Measurements from ENCODE around the gene BTN2A1. TPM values are rescaled to one million over a fixed set of nuclear protein-coding genes. Genes with fewer than 3 reads are reported as not detected.

The BTN2A1 gene
- total RNA-seq, 1 donor from 2014 or later: 45.1 TPM

DNA sequence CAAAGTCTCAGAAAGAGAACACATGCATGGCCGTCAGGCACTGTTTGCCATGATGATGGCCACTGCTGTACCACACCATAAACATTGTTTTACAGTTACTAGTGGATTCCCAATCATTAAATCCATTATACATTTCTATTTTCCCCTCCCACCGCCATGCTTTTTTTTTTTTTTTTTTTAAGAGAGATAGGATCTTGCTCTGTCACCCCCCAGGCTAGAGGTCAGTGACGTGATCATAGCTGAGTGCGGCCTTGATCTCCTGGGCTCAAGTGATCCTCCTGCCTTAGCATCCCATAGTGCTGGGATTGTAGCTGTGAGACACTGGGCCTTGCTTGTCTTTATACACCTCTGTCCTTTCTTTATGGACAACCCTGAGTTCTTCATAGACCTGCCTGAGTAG, 21.7 kb upstream of the BTN2A1 start:
- Mint-ChIP-seq H3K9me3 (peaks cover 9% of the 10 kb centered on the region), H3K27me3 (no peaks in the 10 kb centered on the region), H3K4me3 (no peak overlapping the region), H3K27ac (no peak overlapping the region), H3K36me3 (ENCODE audit: low read depth) (peaks cover 21% of the 10 kb centered on the region), H3K4me1 (peaks cover 16% of the 10 kb centered on the region)
- ChIA-PET CTCF (no interaction called here), POLR2A (interaction anchor here (0.7 to 1.3 kb wide), 2 partner anchors 102 to 248 kb away, joined by 3 to 4 read pairs; partner anchors contain the start of gene HMGN4)
- no peak for ATAC-seq (ENCODE audit: low read depth)
- DNase-seq: no peak
- TF ChIP-seq CTCF (IDR thresholded peaks at IDR 0.05): no peak
- intact Hi-C loops (cut with micrococcal nuclease): no loop called here

DNA sequence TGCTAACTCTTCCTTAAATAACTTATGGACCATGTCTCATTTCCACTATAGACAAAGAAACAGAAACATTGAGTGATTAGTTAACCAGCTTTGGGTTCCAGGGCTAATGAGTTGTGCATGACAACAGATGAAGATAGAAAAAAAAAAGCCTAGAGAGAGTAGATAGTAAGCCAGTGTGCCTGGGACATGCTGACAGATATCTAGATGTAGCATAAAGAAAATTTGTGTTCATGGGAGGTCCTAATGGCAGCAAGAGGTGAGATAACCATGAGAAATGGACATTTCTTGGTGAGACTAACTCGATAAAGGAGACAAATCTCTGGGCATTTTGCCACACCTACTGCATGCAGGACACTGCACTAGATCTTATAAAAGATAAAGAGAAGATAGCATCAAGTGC, 20.2 kb upstream of the BTN2A1 start:
- Mint-ChIP-seq H3K27ac (no peak overlapping the region), H3K36me3 (ENCODE audit: low read depth) (peaks cover 18% of the 10 kb centered on the region), H3K27me3 (no peaks in the 10 kb centered on the region), H3K4me3 (no peak overlapping the region), H3K4me1 (peaks cover 27% of the 10 kb centered on the region), H3K9me3 (peaks cover 9% of the 10 kb centered on the region)
- CTCF ChIA-PET: no interaction called here
- DNase-seq (no peak), ATAC-seq (ENCODE audit: low read depth) (no peak)
- POLR2A ChIA-PET: no interaction called here
- intact Hi-C loops (cut with micrococcal nuclease): no loop called here
- TF ChIP-seq CTCF (IDR thresholded peaks at IDR 0.05): no peak

GRCh38 chr6:26438000-26438399, 19.8 kb upstream of the BTN2A1 start:
- intact Hi-C loops (cut with micrococcal nuclease): no loop called here
- no peak overlapping the region for H3K4me3 Mint-ChIP-seq
- H3K27me3 Mint-ChIP-seq: no peaks in the 10 kb centered on the region
- DNase-seq (no peak), ATAC-seq (ENCODE audit: low read depth) (no peak)
- no peak overlapping the region for H3K27ac Mint-ChIP-seq
- CTCF ChIA-PET: no interaction called here
- H3K9me3 Mint-ChIP-seq: peaks cover 9% of the 10 kb centered on the region
- TF ChIP-seq CTCF (IDR thresholded peaks at IDR 0.05): no peak
- peaks cover 30% of the 10 kb centered on the region for H3K4me1 Mint-ChIP-seq
- H3K36me3 Mint-ChIP-seq (ENCODE audit: low read depth): peaks cover 20% of the 10 kb centered on the region
- POLR2A ChIA-PET: interaction anchor here (0.7 kb wide), 1 partner anchor 706 kb away, joined by 6 read pairs; no protein-coding TSS in a partner anchor

GRCh38 chr6:26439151-26440125, 18.3 kb upstream of the BTN2A1 start:
- DNase-seq: no peak
- H3K27me3 Mint-ChIP-seq: no peaks in the 10 kb centered on the region
- peaks cover 38% of the 10 kb centered on the region for H3K4me1 Mint-ChIP-seq
- ATAC-seq (ENCODE audit: low read depth): no peak
- POLR2A ChIA-PET: interaction anchor here (2.6 kb wide), 1 partner anchor 35 kb away, joined by 18 read pairs; no protein-coding TSS in a partner anchor
- intact Hi-C loops (cut with micrococcal nuclease): loop anchor here (1.0 to 5.0 kb wide), 6 partner anchors 17 to 154 kb away; partner anchors contain the start of genes BTN2A1, BTN3A1 and BTN3A2
- H3K4me3 Mint-ChIP-seq: peak overlapping the region; percentile 92
- no peak for TF ChIP-seq CTCF (IDR thresholded peaks at IDR 0.05)
- peaks cover 25% of the 10 kb centered on the region for H3K36me3 Mint-ChIP-seq (ENCODE audit: low read depth)
- CTCF ChIA-PET: no interaction called here
- H3K27ac Mint-ChIP-seq: peak overlapping the region; percentile 90
- H3K9me3 Mint-ChIP-seq: peaks cover 2% of the 10 kb centered on the region

DNA sequence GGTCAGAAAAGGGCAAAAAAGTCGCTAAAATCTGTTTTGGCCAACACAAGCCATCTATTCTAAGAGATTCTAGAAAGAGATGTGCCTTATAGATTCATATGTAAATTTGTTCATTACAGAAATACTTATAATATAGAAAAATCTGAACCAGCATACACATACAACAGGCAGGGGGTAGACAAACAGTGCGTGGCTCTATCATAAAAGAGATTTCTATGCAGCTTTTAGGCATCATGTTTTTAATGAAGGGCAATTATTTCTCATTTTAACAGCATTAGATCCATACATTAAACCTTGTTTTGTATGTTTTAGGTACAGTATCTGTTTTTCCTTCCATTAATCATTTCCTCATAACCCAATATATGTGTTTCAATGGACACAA, 16.8 kb upstream of the BTN2A1 start:
- intact Hi-C loops (cut with micrococcal nuclease): loop anchor here (1.0 to 5.0 kb wide), 6 partner anchors 16 to 156 kb away; partner anchors contain the start of genes BTN2A1, BTN3A1 and BTN3A2
- H3K9me3 Mint-ChIP-seq: no peaks in the 10 kb centered on the region
- peaks cover 53% of the 10 kb centered on the region for H3K4me1 Mint-ChIP-seq
- ChIA-PET POLR2A (interaction anchor here (0.7 to 2.6 kb wide), 4 partner anchors 17 to 96 kb away, joined by 3 to 18 read pairs (median 4); partner anchors contain the start of gene BTN2A1), CTCF (no interaction called here)
- H3K4me3 Mint-ChIP-seq: peak overlapping the region; percentile 92
- ATAC-seq (ENCODE audit: low read depth): no peak
- no peaks in the 10 kb centered on the region for H3K27me3 Mint-ChIP-seq
- peaks cover 38% of the 10 kb centered on the region for H3K36me3 Mint-ChIP-seq (ENCODE audit: low read depth)
- H3K27ac Mint-ChIP-seq: peak overlapping the region; percentile 90
- no peak for TF ChIP-seq CTCF (IDR thresholded peaks at IDR 0.05)
- DNase-seq: no peak
